Transverse colon (tissue), 4 donors: ENCODE results near the gene CDK5. TPM values are rescaled to one million over a fixed set of nuclear protein-coding genes. Genes with fewer than 3 reads are reported as not detected.

Experiments used
- DNase-seq: peaks from one replicate; pipeline ENCODE4 v3.0.0-alpha.2; 2019
- H3K27ac ChIP-seq, 4 donors: fragments of 200-600 bp; sonication (generic); 2 replicates each; pipeline ENCODE4 v1.5.1; 2016 to 2018; ENCODE audit warnings: inconsistent platforms in 4 of 4
- H3K27me3 ChIP-seq: fragments of 200-600 bp; sonication (generic); 2 replicates; pipeline ENCODE4 v1.5.1; 2017; ENCODE audit warnings: inconsistent platforms
- H3K36me3 ChIP-seq, 4 donors: fragments of 200-600 bp; sonication (generic); 2 replicates each; pipeline ENCODE4 v1.5.1; 2017 to 2019; ENCODE audit warnings: inconsistent platforms in 4 of 4
- H3K4me1 ChIP-seq, 4 donors: fragments of 200-600 bp; sonication (generic); 2 replicates each; pipeline ENCODE4 v1.5.1; 2017 to 2020; ENCODE audit warnings: inconsistent platforms in 4 of 4
- H3K4me3 ChIP-seq, 4 donors: fragments of 200-600 bp; sonication (generic); 1 replicate in 1 of 4; 2 replicates in 3 of 4; pipeline versions ENCODE4 v1.5.1 to v1.6.1; 2017 to 2019; ENCODE audit warnings: inconsistent platforms in 4 of 4
- H3K9me3 ChIP-seq, 2 donors: fragments of 200-600 bp; sonication (generic); 2 replicates each; pipeline ENCODE4 v1.5.1; 2017 to 2019; ENCODE audit warnings: inconsistent platforms in 2 of 2
- EP300 ChIP-seq: sonication (generic); formaldehyde crosslinking; IDR thresholded peaks from one replicate; pipeline ENCODE4 v1.6.1; 2017; ENCODE audit warnings: antibody characterized with exemption, low read depth
- POLR2A ChIP-seq: fragments of 450-650 bp; IDR thresholded peaks from one replicate; pipeline ENCODE4 v1.6.1; 2016; ENCODE audit warnings: antibody characterized with exemption, mild to moderate bottlenecking, moderate library complexity
- POLR2AphosphoS5 ChIP-seq, 3 donors: sonication (generic); formaldehyde crosslinking; IDR thresholded peaks; one replicate each; pipeline ENCODE4 v1.6.1; 2016; ENCODE audit warnings: antibody characterized with exemption in 3 of 3
- WGBS, 2 donors: methylation state at CpG; one replicate each; pipeline ENCODE4 v1.1.5; 2018; ENCODE audit warnings: low coverage in 1 of 2; 5-methylcytosine and 5-hydroxymethylcytosine counted together
- in situ Hi-C, 4 donors: fragments of 200-750 bp; cut with MboI; loops; one replicate each; pipeline versions ENCODE4 v1.15.0 to v1.15.1; 2017; ENCODE audit warnings: low sequenced_read_pairs in 3 of 4, low pct_ligation_motif_present in 1 of 4, low pct_unique_long_range_greater_than_20kb in 1 of 4
- intact Hi-C: fragments of 100-400 bp; cut with DNase I; formaldehyde crosslinking; loops from one replicate; pipeline ENCODE4 v1.15.1; 2023; ENCODE audit warnings: low total_unique reads
- total RNA-seq, 4 donors: library from RNA; depleted of rRNA; stranded (reverse); fragments of >200 nt; gene quantifications; one replicate each; pipeline ENCODE4 v1.1.0, GENCODE V29; 2016
- TF ChIP-seq, protein P1 (sequence below), 5 experiments: fragments of 200-600 bp in 3 of 5; fragments of 450-650 bp in 2 of 5; sonication (generic) in 3 of 5; IDR thresholded peaks; 1 replicate in 2 of 5; 2 replicates in 3 of 5; pipeline ENCODE4 v1.5.1; 2016 to 2017; ENCODE audit warnings: antibody characterized with exemption in 5 of 5, inconsistent platforms in 3 of 5, mild to moderate bottlenecking in 2 of 5, moderate library complexity in 1 of 5

The CDK5 gene
- total RNA-seq, 4 donors from 2014 or later, result 1.1 to 33.8 (median 10.7) TPM

DNA sequence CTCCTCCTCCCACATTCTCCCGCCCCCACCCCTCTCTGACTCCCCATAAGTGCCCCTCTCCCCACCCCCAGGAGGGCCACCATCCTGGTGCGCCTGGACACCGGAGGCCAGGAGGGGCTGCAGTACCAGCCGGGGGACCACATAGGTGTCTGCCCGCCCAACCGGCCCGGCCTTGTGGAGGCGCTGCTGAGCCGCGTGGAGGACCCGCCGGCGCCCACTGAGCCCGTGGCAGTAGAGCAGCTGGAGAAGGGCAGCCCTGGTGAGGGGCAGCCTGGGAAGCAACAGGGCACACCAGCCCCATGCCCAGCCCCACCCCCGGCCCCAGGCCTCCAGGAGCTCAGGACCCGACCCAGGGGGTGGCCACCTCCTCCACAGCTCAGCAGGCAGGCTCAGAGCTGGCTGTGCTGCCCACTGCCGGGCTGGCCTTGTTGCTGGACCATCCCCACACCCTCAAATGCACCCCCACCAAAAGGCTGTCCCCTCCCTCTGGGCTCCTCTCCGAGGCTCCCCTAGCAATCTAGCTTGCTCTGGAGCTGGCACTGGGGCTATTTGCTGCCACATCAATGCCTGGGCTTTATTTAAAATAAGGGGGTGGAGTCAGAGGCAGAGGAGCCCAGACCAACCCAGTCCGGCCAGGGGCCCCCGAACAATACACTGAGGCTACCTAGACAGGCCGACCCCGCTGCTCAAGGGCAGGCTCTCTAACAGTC lies 48.2 kb downstream of the CDK5 start:
- no peak for DNase-seq
- in situ Hi-C loops, result no loop called here
- TF ChIP-seq POLR2AphosphoS5 (IDR thresholded peaks at IDR 0.05) (no peak), EP300 (no peak), POLR2A (no peak)
- TF ChIP-seq, protein P1, sequence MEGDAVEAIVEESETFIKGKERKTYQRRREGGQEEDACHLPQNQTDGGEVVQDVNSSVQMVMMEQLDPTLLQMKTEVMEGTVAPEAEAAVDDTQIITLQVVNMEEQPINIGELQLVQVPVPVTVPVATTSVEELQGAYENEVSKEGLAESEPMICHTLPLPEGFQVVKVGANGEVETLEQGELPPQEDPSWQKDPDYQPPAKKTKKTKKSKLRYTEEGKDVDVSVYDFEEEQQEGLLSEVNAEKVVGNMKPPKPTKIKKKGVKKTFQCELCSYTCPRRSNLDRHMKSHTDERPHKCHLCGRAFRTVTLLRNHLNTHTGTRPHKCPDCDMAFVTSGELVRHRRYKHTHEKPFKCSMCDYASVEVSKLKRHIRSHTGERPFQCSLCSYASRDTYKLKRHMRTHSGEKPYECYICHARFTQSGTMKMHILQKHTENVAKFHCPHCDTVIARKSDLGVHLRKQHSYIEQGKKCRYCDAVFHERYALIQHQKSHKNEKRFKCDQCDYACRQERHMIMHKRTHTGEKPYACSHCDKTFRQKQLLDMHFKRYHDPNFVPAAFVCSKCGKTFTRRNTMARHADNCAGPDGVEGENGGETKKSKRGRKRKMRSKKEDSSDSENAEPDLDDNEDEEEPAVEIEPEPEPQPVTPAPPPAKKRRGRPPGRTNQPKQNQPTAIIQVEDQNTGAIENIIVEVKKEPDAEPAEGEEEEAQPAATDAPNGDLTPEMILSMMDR (IDR thresholded peaks at IDR 0.05), result no peak
- no peak overlapping the region for H3K4me3 ChIP-seq
- no peaks in the 10 kb centered on the region for H3K27me3 ChIP-seq
- peaks cover 18 to 37% (median 20%) of the 10 kb centered on the region in 4 donors for H3K4me1 ChIP-seq
- no peaks in the 10 kb centered on the region for H3K36me3 ChIP-seq
- intact Hi-C loops, result no loop called here
- H3K27ac ChIP-seq, result no peak overlapping the region
- no peaks in the 10 kb centered on the region for H3K9me3 ChIP-seq
- 61 to 100% methylated on average over 1 to 6 of the region's 22 CpGs for WGBS, 2 donors

DNA sequence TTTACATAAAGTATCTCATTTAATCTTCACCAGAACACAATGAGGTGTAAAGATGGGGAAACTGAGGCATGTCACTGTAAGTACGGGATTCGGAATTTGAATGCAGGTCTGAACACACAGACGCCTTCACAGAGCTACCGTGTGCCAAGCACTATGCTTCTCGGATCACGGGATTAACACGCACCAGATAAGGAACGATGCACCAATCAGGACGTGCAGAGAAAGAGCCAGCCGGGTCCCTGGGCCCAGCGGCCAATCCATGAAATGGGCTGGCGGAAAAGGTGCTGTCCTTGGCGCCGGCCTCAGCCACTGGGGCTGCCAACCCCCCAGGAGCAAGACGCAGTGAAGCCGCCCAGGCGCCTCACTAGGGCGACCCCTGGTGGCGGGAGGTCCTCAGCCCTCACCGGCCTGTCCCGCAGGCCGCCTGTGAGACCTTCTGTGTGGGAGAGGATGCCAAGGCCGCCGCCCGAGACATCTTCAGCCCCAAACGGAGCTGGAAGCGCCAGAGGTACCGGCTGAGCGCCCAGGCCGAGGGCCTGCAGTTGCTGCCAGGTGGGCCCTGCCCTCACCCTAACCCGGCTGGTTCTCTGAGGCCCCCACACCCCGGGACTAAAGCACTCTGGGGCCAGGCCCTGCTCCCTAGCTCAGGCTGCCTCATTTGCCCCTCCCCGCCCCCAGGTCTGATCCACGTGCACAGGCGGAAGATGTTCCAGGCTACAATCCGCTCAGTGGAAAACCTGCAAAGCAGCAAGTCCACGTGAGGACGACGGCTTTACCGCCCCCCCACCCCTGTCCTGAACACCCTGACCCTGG lies 49.0 kb downstream of the CDK5 start:
- peak overlapping the region in 2 of 4 donors; percentile 1 to 16 for H3K4me3 ChIP-seq
- no peak for TF ChIP-seq POLR2A
- TF ChIP-seq, protein P1 (IDR thresholded peaks at IDR 0.05), result peak; percentile 56 to 70 (median 67)
- H3K36me3 ChIP-seq, result no peaks in the 10 kb centered on the region
- peaks cover 12 to 36% (median 17%) of the 10 kb centered on the region in 4 donors for H3K4me1 ChIP-seq
- in situ Hi-C loops (no loop called here), intact Hi-C loops (no loop called here)
- H3K9me3 ChIP-seq, result no peaks in the 10 kb centered on the region
- peak; percentile 68 for DNase-seq
- H3K27me3 ChIP-seq, result no peaks in the 10 kb centered on the region
- peak overlapping the region in 2 of 4 donors; percentile 6 to 39 for H3K27ac ChIP-seq
- 73 to 90% methylated on average over 6 to 36 of the region's 40 CpGs for WGBS, 2 donors

- no peak for DNase-seq
- in situ Hi-C loops, result no loop called here
- 50 to 62% methylated on average over 2 to 11 of the region's 11 CpGs for WGBS, 2 donors
- Histone ChIP-seq H3K4me1 (peaks cover 6 to 31% (median 12%) of the 10 kb centered on the region in 4 donors), H3K36me3 (no peaks in the 10 kb centered on the region), H3K27ac (peak overlapping the region in 2 of 4 donors; percentile 6 to 39), H3K9me3 (no peaks in the 10 kb centered on the region), H3K4me3 (peak overlapping the region in 1 of 4 donors; percentile 1), H3K27me3 (no peaks in the 10 kb centered on the region)
- intact Hi-C loops, result no loop called here
- TF ChIP-seq POLR2AphosphoS5 (IDR thresholded peaks at IDR 0.05), result no peak
- TF ChIP-seq, protein P1 (IDR thresholded peaks at IDR 0.05), result no peak
- TF ChIP-seq EP300, result no peak
- TF ChIP-seq POLR2A, result no peak
Observed at GRCh38 chr7:151008143-151008510, 49.6 kb downstream of the CDK5 start.

- Histone ChIP-seq H3K4me3 (no peak overlapping the region), H3K27me3 (no peaks in the 10 kb centered on the region), H3K36me3 (no peaks in the 10 kb centered on the region), H3K27ac (peak overlapping the region in 1 of 4 donors; percentile 12), H3K9me3 (no peaks in the 10 kb centered on the region), H3K4me1 (peaks cover 0 to 24% (median 6%) of the 10 kb centered on the region in 4 donors)
- in situ Hi-C loops (no loop called here), intact Hi-C loops (no loop called here)
- WGBS, 2 donors, result 79% methylated on average over 7 of the region's 7 CpGs; no CpG with 5 or more reads in 1 of the 2 donors
- no peak for TF ChIP-seq POLR2AphosphoS5 (IDR thresholded peaks at IDR 0.05)
- TF ChIP-seq, protein P1 (IDR thresholded peaks at IDR 0.05), result no peak
- no peak for TF ChIP-seq EP300
- TF ChIP-seq POLR2A, result no peak
- DNase-seq, result no peak
Observed at GRCh38 chr7:151007469-151007898, 50.2 kb downstream of the CDK5 start.
